Activated CD4-positive, CD25-positive, alpha-beta regulatory T cell treated with anti-CD3 and anti-CD28 coated beads, Interleukin-2, amount 50 U/mL, for 16 hours (primary cell): ENCODE results near the gene RAB11FIP4.

Source experiments
- DNase-seq: peaks from one replicate; pipeline ENCODE4 v3.0.0-alpha.2; 2020; ENCODE audit warnings: low read depth, low spot score

Gene RAB11FIP4

DNA sequence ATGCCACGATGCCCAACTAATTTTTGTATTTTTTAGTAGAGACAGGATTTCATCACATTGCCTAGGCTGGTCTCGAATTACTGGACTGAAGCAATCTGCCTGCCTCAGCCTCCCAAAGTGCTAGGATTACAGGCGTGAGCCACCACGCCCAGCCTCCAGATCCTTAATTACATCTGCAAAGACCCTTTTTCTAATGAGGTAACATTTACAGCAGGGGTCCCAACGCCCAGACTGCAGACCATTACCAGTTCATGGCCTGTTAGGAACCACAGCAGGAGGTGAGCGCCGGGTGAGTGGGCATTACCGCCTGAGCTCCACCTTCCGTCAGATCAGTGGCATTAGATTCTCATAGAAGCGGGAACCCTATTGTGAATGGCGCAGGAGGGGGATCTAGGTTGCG lies 4.0 kb upstream of the RAB11FIP4 start:
- DNase-seq = no peak

- no peak for DNase-seq
Observed at GRCh38 chr17:31388351-31388750, 3.1 kb upstream of the RAB11FIP4 start.

DNA sequence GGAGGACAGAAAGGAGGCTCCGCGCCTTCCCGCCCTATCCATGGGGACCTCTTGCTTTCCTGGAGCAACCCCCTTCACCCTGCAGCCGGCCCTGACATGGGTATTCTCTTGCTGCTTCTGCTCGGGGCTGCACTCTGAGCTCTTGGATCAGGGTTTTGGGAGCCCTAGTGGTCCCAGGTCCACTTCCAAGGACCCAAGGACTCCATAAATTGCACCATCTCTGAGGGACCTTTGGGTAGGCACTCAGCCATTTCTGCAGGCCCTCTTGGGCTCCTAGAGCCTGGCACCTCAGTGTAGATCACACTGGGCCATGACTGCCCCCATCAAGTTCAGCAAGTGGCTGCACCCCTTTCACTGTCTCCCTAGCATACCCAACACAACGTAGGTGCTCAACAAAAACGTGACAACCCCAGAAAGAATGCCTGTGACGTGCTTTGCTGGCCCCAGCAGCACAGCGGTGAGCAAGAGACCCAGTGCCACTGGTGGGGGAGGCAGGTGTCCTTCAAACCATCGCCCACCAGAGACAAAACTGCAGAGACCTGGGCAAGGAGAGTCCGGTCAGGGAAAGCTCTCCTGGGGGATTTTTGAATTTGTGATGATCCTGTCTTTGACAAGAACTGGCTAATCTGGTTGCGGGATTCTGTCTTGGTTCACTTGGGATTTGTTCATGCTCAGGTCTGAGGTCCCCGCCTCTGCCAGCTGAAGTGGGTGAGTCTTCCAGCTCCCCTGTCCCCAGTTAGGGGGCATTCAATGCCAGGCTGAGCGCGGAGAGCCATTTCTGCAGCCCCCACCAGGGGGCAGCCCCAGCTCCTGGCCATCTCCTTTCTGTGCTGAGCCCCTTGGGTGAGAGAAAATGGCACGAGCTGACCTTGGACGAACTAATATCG lies 2.5 kb upstream of the RAB11FIP4 start:
- no peak for DNase-seq

DNA sequence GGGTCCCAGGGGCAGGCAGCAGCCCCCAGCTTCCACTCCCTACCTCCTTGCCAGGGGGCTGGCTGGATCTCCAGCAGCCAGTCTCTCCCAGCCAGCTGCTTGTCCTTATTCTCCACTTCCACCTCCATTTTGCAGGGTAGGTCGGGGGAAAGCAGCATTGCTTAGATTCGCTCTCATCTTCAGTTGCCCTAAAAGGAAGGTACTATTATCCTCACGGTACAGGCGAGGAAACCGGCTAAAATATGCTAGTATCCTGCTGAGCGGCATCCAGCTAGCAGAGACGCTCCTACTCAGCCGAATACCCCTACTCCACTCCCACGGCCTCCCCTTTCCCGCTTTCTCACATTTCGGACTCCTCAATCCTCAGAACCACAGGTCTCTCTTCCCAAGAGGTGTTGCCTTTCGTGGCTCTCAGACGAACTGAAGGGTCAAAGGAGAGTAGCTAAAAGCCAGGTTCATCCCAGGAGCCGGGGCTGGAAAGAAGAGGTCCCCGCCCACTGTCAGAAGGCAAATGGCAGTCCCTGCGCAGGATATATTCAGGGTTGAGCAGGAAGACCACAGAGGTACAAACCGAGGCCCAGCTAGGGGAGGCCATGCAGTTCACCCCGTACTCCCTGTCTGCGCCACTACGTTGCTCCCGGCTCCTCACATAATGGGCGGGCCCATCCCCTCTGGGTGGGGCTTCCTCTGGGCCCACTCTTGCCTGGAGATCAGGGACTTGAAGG lies 1.7 kb upstream of the RAB11FIP4 start:
- no peak for DNase-seq

DNA sequence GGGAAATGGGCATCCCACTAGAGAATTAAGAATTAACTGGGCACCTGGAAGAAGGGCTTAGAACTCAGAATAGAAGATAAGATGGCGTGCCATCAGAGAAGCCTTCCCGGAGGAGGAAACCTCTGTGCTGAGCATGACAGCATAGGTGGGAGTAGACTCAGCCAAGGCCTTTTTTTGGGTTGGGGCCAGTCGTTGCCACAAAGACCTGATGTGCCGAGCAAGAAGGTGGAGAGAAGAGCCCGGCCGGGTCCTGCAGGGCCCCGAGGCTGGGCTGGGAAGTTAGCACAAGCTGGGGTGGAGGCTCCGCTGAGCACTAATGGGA lies 1.1 kb upstream of the RAB11FIP4 start:
- no peak for DNase-seq

DNA sequence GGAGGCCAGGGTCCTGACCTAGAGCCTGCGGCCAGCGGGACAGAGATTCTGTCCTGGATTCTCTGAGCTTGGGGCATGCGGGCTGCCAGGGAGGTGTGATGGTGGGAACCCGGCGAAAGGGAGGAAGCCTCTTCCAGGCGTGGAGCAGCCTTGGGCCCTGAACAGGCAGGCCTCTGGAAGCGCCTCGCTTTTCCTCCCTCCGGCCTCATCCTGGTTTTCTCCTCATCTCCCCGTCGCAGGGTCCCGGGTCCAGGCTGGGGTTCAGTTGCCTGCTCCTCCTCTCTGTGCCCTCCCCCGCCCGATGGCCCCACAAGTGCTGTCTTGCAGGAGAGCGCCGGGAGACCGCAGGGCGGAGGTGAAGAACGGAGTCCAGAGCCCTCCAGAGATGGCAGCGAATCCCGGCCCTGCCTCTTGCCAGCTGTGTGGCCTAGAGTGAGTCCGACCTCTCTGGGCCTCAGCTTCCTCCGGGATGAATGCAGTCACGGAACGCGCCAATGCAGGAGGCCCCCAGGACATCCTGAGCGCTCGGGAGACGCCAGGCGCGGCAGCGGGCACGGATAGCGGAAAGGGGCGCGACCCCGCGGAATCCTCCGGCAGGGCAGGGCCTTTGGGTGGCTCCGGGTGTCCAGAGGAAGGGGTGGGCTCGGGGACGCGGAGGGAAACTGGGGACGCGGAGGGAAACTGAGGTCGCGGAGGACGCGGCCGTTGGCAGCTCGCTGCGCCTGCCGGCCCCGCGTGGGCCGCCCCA lies 553 bp upstream of the RAB11FIP4 start:
- DNase-seq = no peak

DNA sequence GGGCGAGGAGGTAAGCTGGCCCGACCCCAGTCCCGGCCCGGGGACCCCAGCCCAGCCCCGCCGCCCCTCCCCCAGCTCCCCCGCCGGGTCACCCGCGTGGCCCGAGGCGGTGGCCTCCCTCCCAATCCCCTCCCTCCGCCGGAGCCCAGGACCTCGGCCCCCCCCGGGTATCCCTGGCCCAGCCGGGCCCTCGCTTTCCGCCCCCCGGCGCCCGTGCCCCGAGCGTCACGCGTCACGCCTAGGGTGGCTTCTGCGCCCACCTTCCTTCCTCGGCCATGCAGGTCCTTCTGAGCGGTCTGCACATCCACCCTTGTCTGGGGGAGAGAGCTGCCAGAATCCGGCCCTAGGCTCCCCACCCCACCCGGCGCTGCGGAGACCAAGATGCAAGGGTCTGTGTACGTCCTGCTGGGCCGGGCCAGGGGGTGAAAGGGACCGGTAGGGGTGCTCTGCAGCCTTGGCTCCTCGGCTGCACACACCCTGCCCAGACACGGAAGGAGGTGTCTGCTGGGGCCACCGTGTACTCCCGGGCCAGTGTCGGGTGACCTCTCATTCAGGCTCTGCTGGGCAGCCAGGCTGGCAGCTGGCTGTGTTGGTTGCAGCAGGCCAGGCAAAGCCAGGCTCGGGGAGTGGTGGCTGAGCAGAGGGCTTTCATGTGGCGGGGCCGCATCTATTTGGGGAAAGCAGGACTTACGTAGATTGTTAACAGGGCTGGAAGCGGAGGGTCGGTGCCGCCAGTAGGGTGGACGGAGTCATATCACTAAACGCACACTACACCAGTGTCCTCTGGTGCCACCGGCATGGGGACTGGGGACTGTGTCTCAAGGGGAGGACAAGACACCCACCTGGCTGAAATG lies 754 bp downstream of the RAB11FIP4 start:
- DNase-seq = no peak

GRCh38 chr17:31392856-31393748 lies 1.6 kb downstream of the RAB11FIP4 start:
- DNase-seq = no peak

DNA sequence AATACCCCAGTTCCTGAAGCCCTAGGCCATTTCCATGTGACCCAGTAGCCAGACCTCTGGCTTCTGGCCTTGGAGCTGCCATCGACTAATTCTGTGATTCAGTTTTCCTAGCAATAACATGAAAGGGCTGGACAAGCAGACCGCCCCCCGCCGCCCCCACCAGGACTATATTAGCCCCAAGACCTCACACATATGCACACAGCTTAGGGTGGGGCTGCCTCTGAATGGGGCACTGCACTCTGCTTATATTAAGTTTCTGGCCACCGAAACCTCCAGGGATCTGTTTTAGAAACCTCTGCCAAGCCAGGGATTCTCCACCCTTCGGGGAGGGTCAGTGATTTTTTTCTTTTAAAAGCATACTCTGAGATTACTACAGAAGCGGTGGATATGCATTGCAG lies 2.3 kb downstream of the RAB11FIP4 start:
- DNase-seq = no peak

- DNase-seq = no peak
Observed at GRCh38 chr17:31394544-31394943, 3.1 kb downstream of the RAB11FIP4 start.

GRCh38 chr17:31397256-31397939 lies 5.9 kb downstream of the RAB11FIP4 start:
- no peak for DNase-seq

DNA sequence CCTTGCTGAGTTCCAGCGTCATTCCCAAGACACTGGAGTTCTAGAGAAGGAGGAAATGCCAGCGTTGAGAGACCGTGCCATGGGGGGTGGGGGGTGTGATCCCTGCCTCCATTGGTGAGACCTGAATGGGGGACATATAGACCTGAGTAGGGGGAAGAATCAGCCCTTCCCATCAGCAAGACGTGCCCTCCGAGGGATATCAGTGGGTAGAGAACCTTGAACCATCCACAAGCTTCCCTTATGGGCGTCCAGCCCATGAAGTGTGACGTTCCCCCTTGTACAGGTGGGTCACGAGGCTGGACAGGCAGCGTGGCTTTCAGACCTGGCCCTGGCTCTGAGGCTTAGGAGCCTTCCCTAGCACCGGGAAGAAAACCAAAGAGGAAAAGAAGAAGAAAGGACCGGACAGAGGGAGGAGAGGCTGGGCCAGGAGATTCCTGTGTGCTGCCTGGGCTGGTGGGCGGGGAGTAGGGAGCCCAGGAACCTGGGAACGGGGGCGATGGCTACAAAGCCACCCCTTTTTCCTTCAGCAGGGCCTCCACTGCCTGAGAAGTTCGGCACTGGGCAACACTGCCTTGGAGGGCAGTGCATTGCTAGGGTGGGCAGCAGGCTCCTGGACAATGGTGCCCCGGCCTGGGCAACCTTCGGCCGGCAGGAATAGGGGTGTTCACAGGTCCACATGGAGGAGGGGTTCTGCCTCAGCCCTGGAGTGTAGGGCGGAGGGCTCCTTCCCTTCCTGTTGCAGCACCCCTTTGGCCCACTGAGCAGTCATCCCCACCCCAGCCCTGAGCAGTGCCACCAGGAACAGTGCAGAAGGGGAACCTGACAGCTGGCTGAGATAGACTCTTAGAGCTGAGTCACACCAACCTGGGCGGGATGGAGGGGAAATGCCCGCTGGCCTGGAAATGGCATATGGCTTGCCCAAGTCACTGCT lies 7.2 kb downstream of the RAB11FIP4 start:
- no peak for DNase-seq

GRCh38 chr17:31400481-31400950 lies 9.0 kb downstream of the RAB11FIP4 start:
- DNase-seq = no peak

GRCh38 chr17:31401456-31402254 lies 10.2 kb downstream of the RAB11FIP4 start:
- no peak for DNase-seq

DNA sequence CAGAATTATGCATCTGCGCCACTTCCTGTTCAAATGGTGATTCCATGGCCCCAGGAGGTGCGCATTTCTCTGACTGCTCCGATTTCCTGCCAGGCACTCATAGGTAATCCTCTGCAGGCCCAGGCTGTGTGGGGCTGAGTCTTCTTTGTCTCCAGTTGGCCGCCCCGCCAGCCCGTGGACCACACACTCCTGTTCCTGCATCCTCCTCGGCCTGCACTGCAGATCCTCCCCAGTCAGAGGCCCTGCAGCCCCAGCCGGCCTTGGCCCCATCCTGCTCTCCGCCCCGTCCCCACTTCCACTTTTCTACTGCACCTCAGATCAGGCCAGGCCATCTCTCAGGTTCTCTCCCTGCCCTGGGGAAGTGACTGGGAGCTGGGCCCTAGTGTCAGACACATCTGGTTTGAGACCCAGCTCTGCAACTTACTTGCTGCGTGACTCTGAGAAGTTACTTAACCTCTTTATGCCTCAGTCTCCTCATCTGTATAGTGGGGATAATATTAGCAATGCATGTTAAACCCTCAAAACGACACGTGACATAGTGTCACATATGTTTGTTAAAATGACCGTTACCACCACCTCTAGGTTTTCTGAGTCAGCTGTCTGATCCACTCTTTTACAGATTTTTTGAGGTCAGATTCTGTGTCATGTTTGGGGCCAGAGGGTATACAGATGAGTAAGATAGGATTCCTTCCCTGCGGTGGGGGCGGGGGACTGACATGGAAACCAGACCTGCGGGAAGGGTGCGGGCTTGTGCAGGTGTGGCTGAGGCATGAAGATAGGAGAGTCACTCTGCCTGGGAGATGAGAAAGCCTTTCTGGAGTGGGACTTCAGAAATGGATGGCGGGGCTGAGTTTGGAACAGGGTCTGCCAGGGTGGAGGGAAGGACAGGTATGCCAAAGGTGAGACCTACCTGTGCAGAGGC lies 12.8 kb downstream of the RAB11FIP4 start:
- DNase-seq = no peak

DNA sequence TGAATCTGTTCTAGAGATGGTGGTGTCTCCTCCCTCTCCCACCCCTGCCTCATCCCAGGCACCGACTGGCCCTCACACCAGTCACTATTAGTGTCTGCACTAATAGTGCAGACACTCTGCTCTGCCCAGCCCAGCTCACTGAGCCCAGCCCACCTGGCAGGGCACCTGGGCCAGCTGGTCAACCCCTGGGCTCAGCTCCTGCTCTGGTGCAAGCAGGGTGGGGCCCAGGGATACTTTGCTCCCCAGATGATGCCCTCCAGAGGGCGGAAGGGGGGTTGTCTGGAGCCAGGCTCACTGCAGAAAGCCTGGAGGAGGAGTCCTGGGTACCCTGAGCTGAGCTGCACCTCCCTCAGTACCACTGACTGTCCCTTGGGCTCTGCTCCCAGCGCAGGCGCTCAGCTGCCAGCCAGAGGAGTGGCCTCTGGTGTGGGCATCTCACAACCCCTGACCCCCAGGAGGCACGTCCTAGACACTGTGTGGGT lies 14.5 kb downstream of the RAB11FIP4 start:
- no peak for DNase-seq

GRCh38 chr17:31408586-31408985 lies 17.1 kb downstream of the RAB11FIP4 start:
- no peak for DNase-seq
